ENCODE measurements around the gene USP30.

- TF ChIP-seq, protein P1, sequence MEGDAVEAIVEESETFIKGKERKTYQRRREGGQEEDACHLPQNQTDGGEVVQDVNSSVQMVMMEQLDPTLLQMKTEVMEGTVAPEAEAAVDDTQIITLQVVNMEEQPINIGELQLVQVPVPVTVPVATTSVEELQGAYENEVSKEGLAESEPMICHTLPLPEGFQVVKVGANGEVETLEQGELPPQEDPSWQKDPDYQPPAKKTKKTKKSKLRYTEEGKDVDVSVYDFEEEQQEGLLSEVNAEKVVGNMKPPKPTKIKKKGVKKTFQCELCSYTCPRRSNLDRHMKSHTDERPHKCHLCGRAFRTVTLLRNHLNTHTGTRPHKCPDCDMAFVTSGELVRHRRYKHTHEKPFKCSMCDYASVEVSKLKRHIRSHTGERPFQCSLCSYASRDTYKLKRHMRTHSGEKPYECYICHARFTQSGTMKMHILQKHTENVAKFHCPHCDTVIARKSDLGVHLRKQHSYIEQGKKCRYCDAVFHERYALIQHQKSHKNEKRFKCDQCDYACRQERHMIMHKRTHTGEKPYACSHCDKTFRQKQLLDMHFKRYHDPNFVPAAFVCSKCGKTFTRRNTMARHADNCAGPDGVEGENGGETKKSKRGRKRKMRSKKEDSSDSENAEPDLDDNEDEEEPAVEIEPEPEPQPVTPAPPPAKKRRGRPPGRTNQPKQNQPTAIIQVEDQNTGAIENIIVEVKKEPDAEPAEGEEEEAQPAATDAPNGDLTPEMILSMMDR (IDR thresholded peaks at IDR 0.05): no peak
- no peak for TF ChIP-seq POLR2A (IDR thresholded peaks at IDR 0.05)
Observed at GRCh38 chr12:109109746-109110350, 57.5 kb downstream of the USP30 start.

All from suprapubic skin (tissue), 3 donors.